GM06990 (cell line): ENCODE results near the gene GRK5.
"Not testable (repeated sequence)": the region's sequence is repeated elsewhere in the genome, so short reads cannot be mapped to it uniquely, and the experiment has no call there.

Source experiments
- DNase-seq: peaks from one replicate; pipeline ENCODE4 v3.0.0-alpha.2; 2011; ENCODE audit not compliant: insufficient read length; ENCODE audit errors: extremely low read depth
- H3K27me3 ChIP-seq: replicated peaks from 2 replicates; pipeline ENCODE4 v1.6.0; 2011; ENCODE audit warnings: low read length; ENCODE audit not compliant: control insufficient read depth, insufficient read depth
- H3K36me3 ChIP-seq: 2 replicates; pipeline ENCODE4 v1.5.1; 2011; ENCODE audit warnings: low read length; ENCODE audit not compliant: control insufficient read depth, insufficient read depth
- H3K4me3 ChIP-seq: replicated peaks from 2 replicates; pipeline ENCODE4 v1.5.1; 2011; ENCODE audit warnings: low read depth, mild to moderate bottlenecking, control low read depth, low read length
- TF ChIP-seq, protein P1 (sequence below): IDR thresholded peaks from 2 replicates; pipeline ENCODE4 v1.5.1; 2011; ENCODE audit warnings: low read length, control low read depth, mild to moderate bottlenecking, inconsistent platforms; ENCODE audit not compliant: insufficient read depth, poor library complexity, severe bottlenecking

Gene GRK5

DNA sequence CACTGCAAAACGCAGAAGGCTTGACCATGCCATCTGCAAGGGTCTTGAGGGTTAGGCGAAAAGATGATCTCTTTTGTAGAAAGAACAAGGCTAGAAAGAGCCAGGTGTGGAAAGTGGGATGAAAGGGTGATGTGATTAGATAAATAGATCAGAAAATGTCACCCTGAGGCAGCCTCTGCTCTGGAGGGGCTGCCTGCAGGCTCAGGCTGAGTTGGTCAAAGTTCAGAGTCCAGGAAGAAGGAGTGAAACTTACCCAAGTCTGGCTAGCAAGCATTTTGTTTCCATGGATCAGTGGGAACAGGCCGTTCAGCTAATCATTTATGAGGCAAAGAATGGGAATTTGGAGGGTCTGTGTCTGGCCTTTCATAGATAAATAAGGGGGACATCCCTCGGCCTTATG, 255.4 kb downstream of the GRK5 start:
- TF ChIP-seq, protein P1, sequence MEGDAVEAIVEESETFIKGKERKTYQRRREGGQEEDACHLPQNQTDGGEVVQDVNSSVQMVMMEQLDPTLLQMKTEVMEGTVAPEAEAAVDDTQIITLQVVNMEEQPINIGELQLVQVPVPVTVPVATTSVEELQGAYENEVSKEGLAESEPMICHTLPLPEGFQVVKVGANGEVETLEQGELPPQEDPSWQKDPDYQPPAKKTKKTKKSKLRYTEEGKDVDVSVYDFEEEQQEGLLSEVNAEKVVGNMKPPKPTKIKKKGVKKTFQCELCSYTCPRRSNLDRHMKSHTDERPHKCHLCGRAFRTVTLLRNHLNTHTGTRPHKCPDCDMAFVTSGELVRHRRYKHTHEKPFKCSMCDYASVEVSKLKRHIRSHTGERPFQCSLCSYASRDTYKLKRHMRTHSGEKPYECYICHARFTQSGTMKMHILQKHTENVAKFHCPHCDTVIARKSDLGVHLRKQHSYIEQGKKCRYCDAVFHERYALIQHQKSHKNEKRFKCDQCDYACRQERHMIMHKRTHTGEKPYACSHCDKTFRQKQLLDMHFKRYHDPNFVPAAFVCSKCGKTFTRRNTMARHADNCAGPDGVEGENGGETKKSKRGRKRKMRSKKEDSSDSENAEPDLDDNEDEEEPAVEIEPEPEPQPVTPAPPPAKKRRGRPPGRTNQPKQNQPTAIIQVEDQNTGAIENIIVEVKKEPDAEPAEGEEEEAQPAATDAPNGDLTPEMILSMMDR, result no peak
- H3K27me3 ChIP-seq, result no peaks in the 10 kb centered on the region
- no peak overlapping the region for H3K4me3 ChIP-seq
- H3K36me3 ChIP-seq, result no peaks in the 10 kb centered on the region
- no peak for DNase-seq

DNA sequence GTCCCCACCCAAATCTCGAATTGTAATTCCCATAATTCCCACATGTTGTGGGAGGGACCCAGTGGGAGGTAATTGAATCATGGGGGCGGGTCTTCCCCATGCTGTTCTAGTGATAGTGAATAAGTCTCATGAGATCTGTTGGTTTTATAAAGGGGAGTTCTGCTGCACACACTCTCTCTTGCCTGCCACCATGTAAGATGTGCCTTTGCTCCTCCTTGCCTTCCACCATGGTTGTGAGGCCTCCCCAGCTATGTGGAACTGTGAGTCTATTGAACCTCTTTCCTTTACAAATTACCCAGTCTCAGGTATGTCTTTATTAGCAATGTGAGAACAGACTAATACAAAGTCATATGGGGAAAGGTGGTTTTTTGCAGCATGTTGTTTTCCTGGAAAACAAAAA, 255.8 kb downstream of the GRK5 start:
- not testable (repeated sequence) for H3K36me3 ChIP-seq, H3K4me3 ChIP-seq, H3K27me3 ChIP-seq, DNase-seq

DNA sequence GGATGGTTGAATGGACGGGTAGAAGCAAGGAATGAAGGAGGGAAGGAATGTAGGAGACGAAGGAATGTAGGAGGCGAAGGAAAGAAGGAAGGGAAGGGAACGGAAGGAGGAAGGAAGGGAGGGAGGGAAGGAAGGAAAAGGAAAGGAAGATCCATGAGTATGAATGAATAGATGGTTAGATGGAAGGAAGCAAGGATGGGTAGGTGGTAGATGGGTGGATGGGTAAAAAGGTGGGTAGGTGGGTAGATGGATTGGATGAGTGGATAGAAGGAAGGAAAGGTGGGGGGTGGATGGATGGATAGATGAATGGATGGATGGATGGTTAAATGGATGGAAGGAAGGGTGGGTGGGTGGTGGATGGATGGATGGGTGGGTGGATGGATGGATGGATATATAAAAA, 257.7 kb downstream of the GRK5 start:
- Histone ChIP-seq H3K36me3 (no peaks in the 10 kb centered on the region), H3K27me3 (no peaks in the 10 kb centered on the region), H3K4me3 (no peak overlapping the region)
- TF ChIP-seq, protein P1, result no peak
- no peak for DNase-seq

DNA sequence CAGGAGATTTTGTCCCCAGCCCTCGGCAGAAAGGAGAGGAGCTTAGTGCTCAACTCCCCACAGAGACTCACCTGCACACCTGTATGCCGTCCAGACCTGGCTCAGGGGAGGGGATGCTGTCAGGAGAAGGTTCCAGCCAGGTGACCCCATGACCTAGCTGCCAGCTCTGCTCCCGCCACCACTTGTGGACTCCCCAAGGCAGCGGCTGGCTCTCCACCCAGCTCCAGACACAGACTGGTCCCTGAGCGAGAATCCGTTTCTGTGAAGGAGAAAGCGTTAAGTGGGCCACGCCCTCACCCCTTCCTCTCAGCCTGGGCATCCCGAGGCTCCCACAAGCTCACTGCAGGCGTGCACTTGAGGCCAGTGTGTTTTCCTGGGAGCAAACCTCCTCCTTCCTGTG, 258.7 kb downstream of the GRK5 start:
- H3K36me3 ChIP-seq, result no peaks in the 10 kb centered on the region
- no peak overlapping the region for H3K4me3 ChIP-seq
- no peaks in the 10 kb centered on the region for H3K27me3 ChIP-seq
- TF ChIP-seq, protein P1, result no peak
- no peak for DNase-seq

DNA sequence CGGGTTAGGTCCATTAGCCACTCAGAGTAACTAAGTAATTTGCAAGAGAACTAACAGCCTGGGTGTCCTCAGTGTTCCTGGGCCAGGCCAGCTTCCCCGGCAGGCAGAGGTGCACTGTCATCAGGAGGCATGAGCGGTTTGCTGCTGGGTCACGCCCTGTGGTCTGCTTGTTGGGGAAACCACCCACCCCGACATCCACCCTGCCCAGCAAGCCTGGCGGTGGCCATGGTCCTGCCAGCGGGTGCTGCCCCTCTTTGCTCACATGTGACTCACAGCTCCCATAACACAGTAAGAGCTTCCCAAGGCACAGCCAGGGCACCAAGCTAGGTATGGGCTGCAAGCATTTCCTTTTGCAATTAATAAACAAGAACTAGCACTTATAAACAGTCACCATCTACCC, 259.3 kb downstream of the GRK5 start:
- Histone ChIP-seq H3K36me3 (no peaks in the 10 kb centered on the region), H3K4me3 (no peak overlapping the region), H3K27me3 (no peaks in the 10 kb centered on the region)
- TF ChIP-seq, protein P1, result no peak
- no peak for DNase-seq

DNA sequence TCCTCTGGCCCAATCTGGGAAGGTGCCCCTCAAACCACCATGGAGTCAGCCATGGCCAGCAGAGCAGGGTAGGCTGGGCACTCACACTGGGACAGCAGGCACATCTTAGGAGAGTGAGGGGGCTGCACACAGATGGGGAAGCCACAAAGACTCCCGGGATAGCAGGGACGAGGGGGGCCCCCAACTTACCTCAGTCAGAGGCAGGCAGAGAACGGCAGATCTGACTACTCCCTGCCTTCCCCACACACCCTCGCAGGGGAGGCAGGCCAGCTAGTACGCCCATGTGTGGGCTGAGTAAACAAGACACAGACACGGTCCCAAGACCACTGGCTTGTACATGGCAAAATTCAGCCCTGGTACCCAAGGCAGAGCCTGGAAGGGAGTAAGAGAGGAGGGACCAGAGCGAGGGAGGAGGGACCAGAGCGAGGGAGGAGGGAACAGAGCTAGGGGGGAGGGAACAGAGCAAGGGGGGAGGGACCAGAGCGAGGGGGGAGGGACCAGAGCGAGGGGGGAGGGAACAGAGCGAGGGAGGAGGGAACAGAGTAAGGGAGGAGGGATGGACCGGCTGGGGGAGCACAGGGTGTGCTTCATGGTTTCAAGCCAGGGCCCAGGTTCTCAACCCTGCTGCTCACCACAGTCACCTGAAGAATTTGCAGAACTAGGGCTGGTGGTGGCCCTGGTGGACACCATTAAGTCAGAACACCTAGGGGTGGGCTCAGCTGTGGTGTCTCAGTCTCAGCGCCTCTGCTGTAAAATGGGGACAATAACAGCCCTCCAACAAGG, 261.4 kb downstream of the GRK5 start:
- TF ChIP-seq, protein P1, result no peak
- Histone ChIP-seq H3K4me3 (no peak overlapping the region), H3K27me3 (no peaks in the 10 kb centered on the region), H3K36me3 (no peaks in the 10 kb centered on the region)
- DNase-seq, result no peak
